CD4-positive, alpha-beta memory T cell (primary cell): ENCODE data around the gene DNM2. TPM values are rescaled to one million over a fixed set of nuclear protein-coding genes. Genes with fewer than 3 reads are reported as not detected.

Experiments
- CTCF ChIA-PET: fragments of 350-600 bp; sonication (Branson Sonifier 250); formaldehyde crosslinking; loops from one replicate; lab custom pipeline; 2021; ENCODE audit warnings: inconsistent platforms; ENCODE audit not compliant: partially characterized antibody; lab: Charles Lee
- POLR2A ChIA-PET: fragments of 350-600 bp; sonication (Branson Sonifier 250); formaldehyde crosslinking; loops from one replicate; lab custom pipeline; 2021; ENCODE audit not compliant: partially characterized antibody; lab: Charles Lee
- DNase-seq, 5 donors: peaks; one replicate each; pipeline versions ENCODE4 v3.0.0 to v3.0.0-alpha.2; 2020 to 2022; ENCODE audit warnings: mixed read lengths in 1 of 5
- H3K27ac ChIP-seq: one replicate; pipeline ENCODE4 v1.7.0; 2013; ENCODE audit warnings: low read depth, low read length
- H3K27me3 ChIP-seq: 2 replicates; pipeline ENCODE4 v1.7.0; 2013; ENCODE audit warnings: mild to moderate bottlenecking, low read length, moderate library complexity; ENCODE audit not compliant: insufficient read depth
- H3K36me3 ChIP-seq: 2 replicates; pipeline ENCODE4 v1.7.0; 2013; ENCODE audit warnings: mild to moderate bottlenecking, low read length, moderate library complexity; ENCODE audit not compliant: insufficient read depth
- H3K4me1 ChIP-seq: 2 replicates; pipeline ENCODE4 v1.7.0; 2013; ENCODE audit warnings: mild to moderate bottlenecking, low read length, moderate library complexity; ENCODE audit not compliant: insufficient read depth
- H3K4me3 ChIP-seq, 2 donors: one replicate each; pipeline ENCODE4 v1.7.0; 2013; ENCODE audit warnings: low read length in 2 of 2, mild to moderate bottlenecking in 1 of 2
- H3K9me3 ChIP-seq, 2 donors: one replicate each; pipeline ENCODE4 v1.7.0; 2013; ENCODE audit warnings: low read length in 2 of 2, control low read depth in 1 of 2; ENCODE audit not compliant: control insufficient read depth in 1 of 2
- H3K27ac Mint-ChIP-seq, 7 donors: one replicate each; pipeline ENCODE4 v1.8.0; 2020 to 2021; ENCODE audit warnings: mixed read lengths in 7 of 7, mild to moderate bottlenecking in 6 of 7, inconsistent platforms in 3 of 7, moderate library complexity in 3 of 7
- H3K27me3 Mint-ChIP-seq, 2 donors: one replicate each; pipeline ENCODE4 v1.8.0; 2020 to 2021; ENCODE audit warnings: mixed read lengths in 2 of 2
- H3K36me3 Mint-ChIP-seq, 2 donors: one replicate each; pipeline ENCODE4 v1.8.0; 2020 to 2021; ENCODE audit warnings: mixed read lengths in 2 of 2, inconsistent platforms in 1 of 2, mild to moderate bottlenecking in 1 of 2
- H3K4me1 Mint-ChIP-seq, 4 donors: one replicate each; pipeline ENCODE4 v1.8.0; 2020 to 2021; ENCODE audit warnings: mixed read lengths in 4 of 4, mild to moderate bottlenecking in 1 of 4
- H3K4me3 Mint-ChIP-seq, 8 donors: one replicate each; pipeline ENCODE4 v1.8.0; 2020 to 2021; ENCODE audit warnings: mixed read lengths in 8 of 8, mild to moderate bottlenecking in 7 of 8, moderate library complexity in 6 of 8, inconsistent platforms in 3 of 8
- H3K9me3 Mint-ChIP-seq, 8 donors: one replicate each; pipeline ENCODE4 v1.8.0; 2020 to 2021; ENCODE audit warnings: mixed read lengths in 8 of 8, mild to moderate bottlenecking in 5 of 8, inconsistent platforms in 3 of 8, moderate library complexity in 1 of 8
- intact Hi-C: fragments of 100-400 bp; cut with micrococcal nuclease; formaldehyde crosslinking; loops from one replicate; pipeline ENCODE4 v1.15.1; 2023
- polyA plus RNA-seq, 2 donors: library from polyadenylated mRNA; unstranded; fragments of 300-500 nt; fragmentation: Illumina TruSeq; gene quantifications; one replicate each; pipeline ENCODE4 v1.2.3, GENCODE V29; 2021
- total RNA-seq, 2 experiments: library from RNA; stranded (reverse); gene quantifications; one replicate each; pipeline ENCODE4 v1.2.3, GENCODE V29; 2021

DNM2 gene
- total and polyA plus RNA-seq, 4 experiments from 2014 or later = 46.3 to 272 (median 174) TPM

DNA sequence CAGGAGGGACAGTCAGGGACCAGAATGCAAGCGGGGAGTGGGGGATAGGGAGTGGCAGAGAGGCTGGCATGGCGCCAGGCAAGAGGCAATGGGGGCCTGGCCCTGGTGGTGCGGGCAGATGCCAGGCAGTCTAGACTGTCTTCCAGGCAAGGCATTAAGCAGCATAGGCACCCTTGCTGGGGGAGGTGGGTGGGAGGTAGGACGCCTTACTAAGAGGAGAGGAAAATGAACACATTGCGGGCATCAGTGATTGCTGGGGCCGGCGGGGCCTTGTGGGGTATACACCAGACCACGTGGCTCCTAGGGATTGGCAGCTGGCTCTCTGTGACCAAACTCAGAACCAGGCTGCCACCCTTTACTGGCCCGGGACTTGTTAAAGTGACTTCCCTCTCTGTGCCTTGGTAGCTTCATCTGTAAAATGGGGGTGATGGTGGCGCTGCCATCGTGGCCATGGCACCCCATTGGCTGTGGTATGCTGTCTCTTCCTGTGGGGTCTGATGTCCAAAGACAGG lies 46.0 kb downstream of the DNM2 start:
- POLR2A ChIA-PET = interaction anchor here (1.1 to 8.0 kb wide), 2 partner anchors 33 to 45 kb away, joined by 3 to 99 read pairs; partner anchors contain the start of gene DNM2
- no peaks in the 10 kb centered on the region for H3K9me3 ChIP-seq
- no peaks in the 10 kb centered on the region for H3K27me3 ChIP-seq
- peaks cover 17 to 20% of the 10 kb centered on the region in 2 donors for H3K36me3 Mint-ChIP-seq
- H3K36me3 ChIP-seq = peaks cover 8% of the 10 kb centered on the region
- peaks cover 0 to 2% (median 0%) of the 10 kb centered on the region in 8 donors for H3K9me3 Mint-ChIP-seq
- peak overlapping the region; percentile 62 for H3K27ac ChIP-seq
- CTCF ChIA-PET = interaction anchor here (0.9 to 2.0 kb wide), 2 partner anchors 46 to 100 kb away, joined by 3 to 4 read pairs; partner anchors contain the start of gene DNM2
- peaks cover 46 to 87% (median 60%) of the 10 kb centered on the region in 4 donors for H3K4me1 Mint-ChIP-seq
- intact Hi-C loops = no loop called here
- peak overlapping the region in 5 of 8 donors; percentile 25 to 85 (median 74) for H3K4me3 Mint-ChIP-seq
- peak overlapping the region; percentile 87 to 97 (median 93) for H3K27ac Mint-ChIP-seq
- DNase-seq = no peak
- H3K4me3 ChIP-seq = no peak overlapping the region
- no peaks in the 10 kb centered on the region for H3K27me3 Mint-ChIP-seq
- peaks cover 84% of the 10 kb centered on the region for H3K4me1 ChIP-seq

DNA sequence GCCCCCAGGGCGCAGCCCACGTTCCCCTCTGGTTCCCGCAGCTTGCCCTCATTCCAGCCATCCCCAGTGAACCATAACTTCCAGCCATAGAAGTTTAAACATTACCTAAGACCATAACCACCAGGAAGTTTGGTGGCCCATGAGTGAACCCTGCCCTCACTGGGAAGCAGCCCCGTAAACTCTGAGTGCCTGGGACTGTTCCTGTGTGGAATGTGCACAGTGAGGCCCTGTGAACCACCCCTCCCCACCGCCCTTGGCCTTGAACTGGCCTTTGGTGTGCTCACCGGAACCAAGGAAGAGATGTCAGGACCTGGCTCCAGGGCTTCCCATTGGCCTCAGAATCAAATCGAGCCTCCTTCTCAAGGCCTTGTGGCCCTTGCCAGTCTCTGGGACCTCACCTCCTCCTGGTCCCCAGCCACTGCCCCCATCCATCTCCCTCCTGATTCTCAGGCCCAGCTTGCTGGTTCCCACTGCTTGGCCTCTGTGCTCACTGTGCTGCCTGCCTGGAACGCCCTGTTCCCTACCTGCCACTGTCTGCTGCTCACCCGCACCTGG lies 46.5 kb downstream of the DNM2 start:
- Mint-ChIP-seq H3K36me3 (peaks cover 13 to 19% of the 10 kb centered on the region in 2 donors), H3K9me3 (peaks cover 0 to 2% (median 0%) of the 10 kb centered on the region in 8 donors), H3K27ac (peak overlapping the region; percentile 68 to 95 (median 92)), H3K4me3 (peak overlapping the region in 4 of 8 donors; percentile 24 to 84 (median 54)), H3K27me3 (no peaks in the 10 kb centered on the region), H3K4me1 (peaks cover 42 to 87% (median 57%) of the 10 kb centered on the region in 4 donors)
- H3K36me3 ChIP-seq = peaks cover 13% of the 10 kb centered on the region
- intact Hi-C loops = no loop called here
- CTCF ChIA-PET = interaction anchor here (2.0 kb wide), 1 partner anchor 100 kb away, joined by 4 read pairs; no protein-coding TSS in a partner anchor
- no peaks in the 10 kb centered on the region for H3K9me3 ChIP-seq
- no peak overlapping the region for H3K4me3 ChIP-seq
- no peak for DNase-seq
- H3K27ac ChIP-seq = no peak overlapping the region
- peaks cover 84% of the 10 kb centered on the region for H3K4me1 ChIP-seq
- POLR2A ChIA-PET = interaction anchor here (1.1 to 8.0 kb wide), 2 partner anchors 33 to 46 kb away, joined by 3 to 99 read pairs; partner anchors contain the start of gene DNM2
- H3K27me3 ChIP-seq = no peaks in the 10 kb centered on the region

DNA sequence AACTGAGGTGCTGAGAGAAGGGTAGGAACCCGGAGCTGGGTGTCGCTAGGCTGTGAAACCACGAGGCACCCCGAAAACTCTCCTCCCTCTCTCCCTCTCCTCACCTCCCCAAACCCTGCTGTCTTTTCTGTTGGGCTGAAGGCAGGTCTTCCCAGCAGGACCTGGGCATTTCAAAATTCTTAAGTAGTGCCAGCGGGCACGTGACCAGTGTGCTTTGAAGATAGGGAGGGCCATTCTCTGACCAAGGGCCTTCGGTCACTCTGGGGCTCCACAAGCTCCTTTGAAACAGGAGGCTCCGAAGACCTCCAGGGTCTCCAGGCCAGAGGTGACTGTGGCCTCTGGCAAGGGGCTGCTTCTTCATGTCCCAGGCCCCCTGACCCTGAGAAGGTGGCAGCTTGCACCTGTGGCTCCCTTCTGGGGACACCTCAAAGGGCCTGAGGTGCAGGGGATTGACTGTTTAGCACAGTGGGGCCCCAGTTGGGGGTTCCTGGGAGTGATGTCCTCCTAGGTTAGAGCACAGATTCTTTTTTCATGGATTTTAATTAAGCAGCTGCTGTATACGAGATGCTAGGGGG lies 48.3 kb downstream of the DNM2 start:
- Mint-ChIP-seq H3K27ac (peak overlapping the region in 4 of 7 donors; percentile 15 to 51 (median 40)), H3K4me3 (no peak overlapping the region), H3K27me3 (no peaks in the 10 kb centered on the region), H3K9me3 (peaks cover 0 to 2% (median 0%) of the 10 kb centered on the region in 8 donors), H3K4me1 (peaks cover 36 to 82% (median 51%) of the 10 kb centered on the region in 4 donors), H3K36me3 (peaks cover 14 to 18% of the 10 kb centered on the region in 2 donors)
- no peak overlapping the region for H3K4me3 ChIP-seq
- peaks cover 14% of the 10 kb centered on the region for H3K36me3 ChIP-seq
- no peak overlapping the region for H3K27ac ChIP-seq
- intact Hi-C loops = no loop called here
- no peaks in the 10 kb centered on the region for H3K9me3 ChIP-seq
- ChIA-PET CTCF (interaction anchor here (1.1 to 2.0 kb wide), 3 partner anchors 49 to 98 kb away, joined by 4 to 6 read pairs (median 6); partner anchors contain the start of genes DNM2 and TMED1), POLR2A (interaction anchor here (1.1 to 8.0 kb wide), 3 partner anchors 13 to 70 kb away, joined by 3 to 99 read pairs (median 3); partner anchors contain the start of genes DNM2 and TMED1)
- DNase-seq = no peak
- H3K4me1 ChIP-seq = peaks cover 73% of the 10 kb centered on the region
- H3K27me3 ChIP-seq = no peaks in the 10 kb centered on the region

GRCh38 chr19:10766671-10767201 lies 48.9 kb downstream of the DNM2 start:
- CTCF ChIA-PET = interaction anchor here (1.1 to 1.5 kb wide), 2 partner anchors 49 to 69 kb away, joined by 6 to 7 read pairs; partner anchors contain the start of genes DNM2 and TMED1

GRCh38 chr19:10767726-10768125 lies 49.8 kb downstream of the DNM2 start:
- ChIA-PET POLR2A (interaction anchor here (1.4 to 3.7 kb wide), 2 partner anchors 9 to 50 kb away, joined by 4 to 26 read pairs; partner anchors contain the start of gene DNM2), CTCF (interaction anchor here (1.1 kb wide), 1 partner anchor 50 kb away, joined by 7 read pairs; the partner anchor contains the start of gene DNM2)
- H3K36me3 Mint-ChIP-seq = peaks cover 11 to 27% of the 10 kb centered on the region in 2 donors
- Histone ChIP-seq H3K4me1 (peaks cover 58% of the 10 kb centered on the region), H3K9me3 (no peaks in the 10 kb centered on the region), H3K36me3 (peaks cover 13% of the 10 kb centered on the region), H3K4me3 (no peak overlapping the region), H3K27me3 (no peaks in the 10 kb centered on the region), H3K27ac (no peak overlapping the region)
- peak overlapping the region in 4 of 7 donors; percentile 22 to 72 (median 55) for H3K27ac Mint-ChIP-seq
- no peaks in the 10 kb centered on the region for H3K9me3 Mint-ChIP-seq
- intact Hi-C loops = no loop called here
- peaks cover 26 to 72% (median 38%) of the 10 kb centered on the region in 4 donors for H3K4me1 Mint-ChIP-seq
- no peak for DNase-seq
- H3K27me3 Mint-ChIP-seq = no peaks in the 10 kb centered on the region
- no peak overlapping the region for H3K4me3 Mint-ChIP-seq

More at GRCh38 chr19:10766671-10767201, 48.9 kb downstream of the DNM2 start:
- DNase-seq = no peak
- peaks cover 8 to 22% of the 10 kb centered on the region in 2 donors for H3K36me3 Mint-ChIP-seq
- Histone ChIP-seq H3K4me3 (no peak overlapping the region), H3K4me1 (peaks cover 67% of the 10 kb centered on the region), H3K27ac (no peak overlapping the region), H3K36me3 (peaks cover 8% of the 10 kb centered on the region), H3K9me3 (no peaks in the 10 kb centered on the region), H3K27me3 (no peaks in the 10 kb centered on the region)
- no peak overlapping the region for H3K4me3 Mint-ChIP-seq
- no peaks in the 10 kb centered on the region for H3K9me3 Mint-ChIP-seq
- POLR2A ChIA-PET = interaction anchor here (1.1 to 1.2 kb wide), 2 partner anchors 14 to 69 kb away, joined by 3 read pairs; partner anchors contain the start of gene TMED1
- H3K4me1 Mint-ChIP-seq = peaks cover 32 to 82% (median 46%) of the 10 kb centered on the region in 4 donors
- H3K27me3 Mint-ChIP-seq = no peaks in the 10 kb centered on the region
- intact Hi-C loops = no loop called here
- H3K27ac Mint-ChIP-seq = peak overlapping the region in 6 of 7 donors; percentile 10 to 51 (median 20)

GRCh38 chr19:10768369-10768768 lies 50.5 kb downstream of the DNM2 start:
- peak overlapping the region in 5 of 7 donors; percentile 62 to 90 (median 72) for H3K27ac Mint-ChIP-seq
- no peak for DNase-seq
- intact Hi-C loops = no loop called here
- peaks cover 20 to 66% (median 32%) of the 10 kb centered on the region in 4 donors for H3K4me1 Mint-ChIP-seq
- H3K4me3 ChIP-seq = no peak overlapping the region
- H3K36me3 ChIP-seq = peaks cover 13% of the 10 kb centered on the region
- H3K9me3 ChIP-seq = no peaks in the 10 kb centered on the region
- H3K27ac ChIP-seq = no peak overlapping the region
- POLR2A ChIA-PET = interaction anchor here (1.4 to 3.7 kb wide), 2 partner anchors 10 to 51 kb away, joined by 4 to 26 read pairs; partner anchors contain the start of gene DNM2
- CTCF ChIA-PET = interaction anchor here (2.5 kb wide), 1 partner anchor 51 kb away, joined by 23 read pairs; the partner anchor contains the start of gene DNM2
- H3K4me1 ChIP-seq = peaks cover 51% of the 10 kb centered on the region
- H3K27me3 Mint-ChIP-seq = no peaks in the 10 kb centered on the region
- no peak overlapping the region for H3K4me3 Mint-ChIP-seq
- H3K27me3 ChIP-seq = no peaks in the 10 kb centered on the region
- H3K36me3 Mint-ChIP-seq = peaks cover 11 to 30% of the 10 kb centered on the region in 2 donors
- no peaks in the 10 kb centered on the region for H3K9me3 Mint-ChIP-seq
